K562 (cell line): ENCODE results near the gene ERCC6.

Experiments
- CHCHD3 ChIP-seq: fragments of 250-450 bp; sonication (Bioruptor Pico); IDR thresholded peaks from 2 replicates; pipeline ENCODE4 v2.1.2; 2022; ENCODE audit warnings: mild to moderate bottlenecking
- EP300 ChIP-seq: IDR thresholded peaks from 2 replicates; pipeline ENCODE4 v1.6.1; 2012; ENCODE audit warnings: low read length, improper control_type of control experiment
- MTA3 ChIP-seq: fragments of 450-650 bp; formaldehyde crosslinking; IDR thresholded peaks from 2 replicates; pipeline ENCODE4 v1.6.1; 2017; ENCODE audit warnings: mild to moderate bottlenecking, borderline replicate concordance
- NFYB ChIP-seq: IDR thresholded peaks from 2 replicates; pipeline ENCODE4 v1.6.1; 2011; ENCODE audit warnings: mild to moderate bottlenecking, moderate library complexity; ENCODE audit not compliant: insufficient read length; ENCODE audit errors: extremely low read depth
- POLR2A ChIP-seq: fragments of 450-650 bp; conservative IDR thresholded peaks from 2 replicates; pipeline ENCODE4 v1.6.1; 2016
- POLR2AphosphoS5 ChIP-seq: IDR thresholded peaks from 2 replicates; pipeline ENCODE4 v1.6.1; 2011; ENCODE audit warnings: mild to moderate bottlenecking, low read depth, low read length, moderate library complexity; ENCODE audit not compliant: control insufficient read depth, insufficient read depth
- RBM34 ChIP-seq: fragments of 200-400 bp; formaldehyde crosslinking; IDR thresholded peaks from 2 replicates; pipeline ENCODE4 v1.6.1; 2018; ENCODE audit warnings: low read length, borderline replicate concordance; ENCODE audit not compliant: insufficient read depth
- SPI1 ChIP-seq: IDR thresholded peaks from 2 replicates; pipeline ENCODE4 v1.6.1; 2011; ENCODE audit warnings: low read depth, low read length, control low read depth, borderline replicate concordance
- ZSCAN29 ChIP-seq: fragments of 450-650 bp; IDR thresholded peaks from 2 replicates; pipeline ENCODE4 v1.6.1; 2017
- TF ChIP-seq, protein P1 (sequence below): fragments of 250-450 bp; sonication (Bioruptor Pico); IDR thresholded peaks from 2 replicates; pipeline ENCODE4 v1.5.0; 2021; ENCODE audit warnings: mild to moderate bottlenecking, borderline replicate concordance
- TF ChIP-seq, protein P2 (sequence below): sonication (generic); formaldehyde crosslinking; IDR thresholded peaks from 2 replicates; pipeline ENCODE4 v1.8.0; 2023; ENCODE audit warnings: mild to moderate bottlenecking, missing genetic modification reagents

DNA sequence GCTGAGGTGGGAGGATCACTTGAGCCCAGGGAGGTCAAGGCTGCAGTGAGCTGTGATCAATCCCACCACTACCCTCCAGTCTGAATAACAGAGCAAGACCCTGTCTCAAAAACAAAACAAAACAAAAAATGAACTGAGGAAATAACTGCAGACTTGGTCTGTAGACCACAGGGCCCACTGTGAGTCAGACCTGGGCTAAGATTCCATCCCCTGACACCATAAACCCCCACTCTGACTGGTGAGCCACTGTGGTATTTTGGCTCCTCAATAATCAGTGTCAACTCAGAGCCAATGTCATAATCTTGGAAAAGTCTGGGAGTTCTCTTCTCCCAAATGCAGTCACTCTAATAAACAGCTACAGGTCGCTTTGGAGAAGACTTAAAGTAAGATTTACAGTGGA, 24.0 kb upstream of the ERCC6 start:
- TF ChIP-seq EP300 = no peak
- no peak for TF ChIP-seq MTA3
- no peak for TF ChIP-seq CHCHD3 (CRISPR knock-in tag)
- TF ChIP-seq, protein P1, sequence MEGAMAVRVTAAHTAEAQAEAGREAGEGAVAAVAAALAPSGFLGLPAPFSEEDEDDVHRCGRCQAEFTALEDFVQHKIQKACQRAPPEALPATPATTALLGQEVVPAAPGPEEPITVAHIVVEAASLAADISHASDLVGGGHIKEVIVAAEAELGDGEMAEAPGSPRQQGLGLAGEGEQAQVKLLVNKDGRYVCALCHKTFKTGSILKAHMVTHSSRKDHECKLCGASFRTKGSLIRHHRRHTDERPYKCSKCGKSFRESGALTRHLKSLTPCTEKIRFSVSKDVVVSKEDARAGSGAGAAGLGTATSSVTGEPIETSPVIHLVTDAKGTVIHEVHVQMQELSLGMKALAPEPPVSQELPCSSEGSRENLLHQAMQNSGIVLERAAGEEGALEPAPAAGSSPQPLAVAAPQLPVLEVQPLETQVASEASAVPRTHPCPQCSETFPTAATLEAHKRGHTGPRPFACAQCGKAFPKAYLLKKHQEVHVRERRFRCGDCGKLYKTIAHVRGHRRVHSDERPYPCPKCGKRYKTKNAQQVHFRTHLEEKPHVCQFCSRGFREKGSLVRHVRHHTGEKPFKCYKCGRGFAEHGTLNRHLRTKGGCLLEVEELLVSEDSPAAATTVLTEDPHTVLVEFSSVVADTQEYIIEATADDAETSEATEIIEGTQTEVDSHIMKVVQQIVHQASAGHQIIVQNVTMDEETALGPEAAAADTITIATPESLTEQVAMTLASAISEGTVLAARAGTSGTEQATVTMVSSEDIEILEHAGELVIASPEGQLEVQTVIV (CRISPR knock-in tag) = no peak
- no peak for TF ChIP-seq RBM34
- no peak for TF ChIP-seq POLR2AphosphoS5
- TF ChIP-seq NFYB = no peak
- TF ChIP-seq POLR2A = no peak
- TF ChIP-seq, protein P2, sequence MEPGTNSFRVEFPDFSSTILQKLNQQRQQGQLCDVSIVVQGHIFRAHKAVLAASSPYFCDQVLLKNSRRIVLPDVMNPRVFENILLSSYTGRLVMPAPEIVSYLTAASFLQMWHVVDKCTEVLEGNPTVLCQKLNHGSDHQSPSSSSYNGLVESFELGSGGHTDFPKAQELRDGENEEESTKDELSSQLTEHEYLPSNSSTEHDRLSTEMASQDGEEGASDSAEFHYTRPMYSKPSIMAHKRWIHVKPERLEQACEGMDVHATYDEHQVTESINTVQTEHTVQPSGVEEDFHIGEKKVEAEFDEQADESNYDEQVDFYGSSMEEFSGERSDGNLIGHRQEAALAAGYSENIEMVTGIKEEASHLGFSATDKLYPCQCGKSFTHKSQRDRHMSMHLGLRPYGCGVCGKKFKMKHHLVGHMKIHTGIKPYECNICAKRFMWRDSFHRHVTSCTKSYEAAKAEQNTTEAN (CRISPR knock-in tag) = no peak
- TF ChIP-seq SPI1 = no peak
- TF ChIP-seq ZSCAN29 = no peak
